GM12872 (cell line): Measurements from ENCODE around the gene MUC2.

ENCODE experiments used
- TF ChIP-seq, protein P1 (sequence below): IDR thresholded peaks from 3 replicates; pipeline ENCODE4 v1.5.1; 2011; ENCODE audit warnings: low read depth, mild to moderate bottlenecking, low read length, moderate library complexity; ENCODE audit not compliant: insufficient read depth

Gene MUC2

DNA sequence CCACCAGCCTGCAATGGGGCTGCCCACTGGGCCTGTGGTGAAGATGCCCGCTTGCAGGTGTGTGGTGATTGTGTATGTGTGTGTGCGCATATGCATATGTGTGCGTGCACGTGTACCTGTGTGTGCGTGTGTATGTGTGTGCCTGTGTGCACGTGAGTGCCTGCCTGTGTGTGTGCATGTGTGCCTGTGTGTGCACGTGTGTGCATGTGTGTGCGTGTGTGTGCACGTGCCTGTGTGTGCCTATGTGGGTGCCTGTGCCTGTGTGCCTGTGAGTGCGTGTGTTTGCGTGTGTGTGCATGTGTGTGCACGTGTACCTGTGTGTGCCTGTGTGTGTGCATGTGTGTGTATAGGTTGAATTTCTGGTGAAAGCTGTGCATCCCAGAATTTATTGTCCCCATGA lies 35.8 kb upstream of the MUC2 start:
- TF ChIP-seq, protein P1, sequence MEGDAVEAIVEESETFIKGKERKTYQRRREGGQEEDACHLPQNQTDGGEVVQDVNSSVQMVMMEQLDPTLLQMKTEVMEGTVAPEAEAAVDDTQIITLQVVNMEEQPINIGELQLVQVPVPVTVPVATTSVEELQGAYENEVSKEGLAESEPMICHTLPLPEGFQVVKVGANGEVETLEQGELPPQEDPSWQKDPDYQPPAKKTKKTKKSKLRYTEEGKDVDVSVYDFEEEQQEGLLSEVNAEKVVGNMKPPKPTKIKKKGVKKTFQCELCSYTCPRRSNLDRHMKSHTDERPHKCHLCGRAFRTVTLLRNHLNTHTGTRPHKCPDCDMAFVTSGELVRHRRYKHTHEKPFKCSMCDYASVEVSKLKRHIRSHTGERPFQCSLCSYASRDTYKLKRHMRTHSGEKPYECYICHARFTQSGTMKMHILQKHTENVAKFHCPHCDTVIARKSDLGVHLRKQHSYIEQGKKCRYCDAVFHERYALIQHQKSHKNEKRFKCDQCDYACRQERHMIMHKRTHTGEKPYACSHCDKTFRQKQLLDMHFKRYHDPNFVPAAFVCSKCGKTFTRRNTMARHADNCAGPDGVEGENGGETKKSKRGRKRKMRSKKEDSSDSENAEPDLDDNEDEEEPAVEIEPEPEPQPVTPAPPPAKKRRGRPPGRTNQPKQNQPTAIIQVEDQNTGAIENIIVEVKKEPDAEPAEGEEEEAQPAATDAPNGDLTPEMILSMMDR = no peak

DNA sequence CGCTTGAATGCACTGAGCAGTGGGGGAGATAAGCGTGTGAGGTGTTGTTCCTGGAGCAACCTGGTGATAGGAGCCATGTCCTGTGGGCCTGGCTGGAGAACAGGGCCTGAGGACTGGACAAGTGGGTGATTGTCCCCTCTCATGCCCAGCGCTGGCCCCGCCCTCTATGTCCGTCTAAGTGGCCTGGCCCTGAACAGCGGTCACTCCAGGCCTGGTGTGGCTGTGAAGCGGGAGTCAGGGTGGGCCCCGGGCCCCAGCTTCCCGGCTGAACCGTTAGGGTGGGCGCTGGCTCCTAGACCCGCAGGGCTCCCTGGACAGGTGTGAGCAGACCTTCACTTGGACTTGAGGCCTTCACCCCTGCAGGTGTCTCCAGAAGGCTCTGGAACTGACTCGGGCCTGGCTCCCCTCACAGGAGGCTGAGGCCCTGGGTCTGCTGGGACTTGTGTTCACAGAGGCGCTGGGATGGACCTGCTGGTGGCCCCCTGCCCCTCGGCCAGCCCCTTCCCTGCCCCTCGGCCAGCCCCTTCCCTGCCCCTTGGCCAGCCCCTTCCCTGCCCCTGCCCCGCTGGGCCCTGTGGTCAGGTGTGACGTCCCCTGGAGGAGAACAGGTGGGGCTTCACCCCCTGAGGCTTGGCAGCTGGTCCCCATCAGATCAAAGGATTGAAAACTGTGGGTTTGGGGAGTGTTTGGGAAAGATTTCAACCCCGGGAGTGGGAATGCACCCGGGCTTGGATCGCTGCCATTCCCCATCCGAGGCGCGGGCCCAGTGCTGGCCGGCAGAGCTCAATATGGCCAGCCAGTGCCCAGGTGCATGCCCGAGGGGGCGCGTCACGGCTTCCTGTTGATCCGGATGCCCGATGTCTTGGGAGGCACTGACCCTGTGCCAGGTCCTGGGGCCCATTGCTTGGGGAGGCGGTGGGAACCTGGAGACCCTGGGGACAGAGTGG lies 34.9 kb upstream of the MUC2 start:
- TF ChIP-seq, protein P1 = no peak

DNA sequence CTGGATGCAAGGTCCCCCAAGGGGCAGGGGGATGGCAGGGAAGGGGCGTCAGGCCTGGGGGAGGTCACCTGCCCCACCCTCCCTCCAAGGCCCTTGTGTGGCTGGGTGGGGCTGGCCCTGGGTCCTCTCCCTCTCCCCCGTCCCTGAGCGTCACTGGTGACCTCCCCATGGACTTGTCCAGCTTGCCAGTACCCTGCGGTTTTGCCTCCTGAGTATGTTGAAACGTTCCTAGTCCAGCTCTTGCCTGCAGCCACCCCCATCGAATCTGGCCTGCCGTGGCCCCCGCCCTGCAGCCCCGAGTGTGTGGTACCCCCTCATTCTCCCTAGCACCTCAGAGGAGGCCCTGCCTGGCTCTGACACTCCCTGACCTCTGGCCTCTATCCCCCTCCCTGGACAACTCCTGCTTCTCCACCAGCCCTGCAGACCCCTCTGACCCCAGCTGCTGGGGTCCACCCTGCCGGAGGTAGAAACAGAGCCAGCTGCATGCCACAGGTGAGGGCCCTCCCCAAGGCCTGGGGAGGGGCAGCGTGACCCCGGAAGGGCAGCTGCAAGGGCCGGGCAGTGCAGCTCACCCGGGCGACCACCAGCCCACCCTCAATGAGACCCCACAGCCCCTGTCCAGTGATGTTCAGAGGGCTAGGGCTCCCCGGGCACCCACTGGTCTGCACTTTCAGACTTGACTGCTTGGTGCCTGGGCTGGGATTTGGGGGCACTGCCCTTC lies 34.1 kb upstream of the MUC2 start:
- TF ChIP-seq, protein P1 = no peak

DNA sequence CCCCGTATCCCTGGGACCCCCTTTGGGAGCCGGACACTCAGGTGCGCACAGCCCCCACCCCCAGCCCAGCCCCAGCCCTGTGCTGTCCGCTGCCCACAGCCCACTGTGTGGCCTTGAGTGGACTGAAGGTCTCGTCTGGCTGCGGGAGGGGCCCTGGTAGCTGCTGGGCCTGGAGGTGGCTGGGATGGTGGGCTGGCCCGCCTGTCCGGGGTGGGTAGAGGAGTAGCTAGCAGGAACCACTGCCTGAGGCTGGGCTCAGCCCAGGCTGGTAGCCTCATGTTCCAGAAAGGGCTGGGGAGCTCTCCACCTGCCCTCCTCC lies 33.6 kb upstream of the MUC2 start:
- TF ChIP-seq, protein P1 = no peak

DNA sequence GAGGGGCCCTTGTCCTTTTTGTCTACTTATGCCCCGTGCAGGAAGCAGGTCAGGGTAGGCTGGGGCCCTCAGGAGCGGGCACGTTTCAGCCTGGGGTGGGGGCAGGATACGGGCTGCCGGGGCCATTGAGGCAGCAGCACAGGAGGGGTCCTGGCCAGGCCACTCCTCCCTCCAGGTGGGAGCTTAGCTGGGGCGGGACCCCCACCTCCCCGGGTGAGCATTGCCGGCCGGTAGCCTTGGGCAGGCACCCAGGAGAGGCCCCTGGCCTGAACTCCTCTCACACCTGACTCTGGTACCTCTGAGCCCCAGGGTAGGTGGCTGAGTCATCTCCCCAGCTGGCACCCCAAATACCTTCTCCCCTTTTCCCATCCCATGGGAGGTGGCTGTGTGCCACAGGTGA lies 33.2 kb upstream of the MUC2 start:
- TF ChIP-seq, protein P1 = no peak

DNA sequence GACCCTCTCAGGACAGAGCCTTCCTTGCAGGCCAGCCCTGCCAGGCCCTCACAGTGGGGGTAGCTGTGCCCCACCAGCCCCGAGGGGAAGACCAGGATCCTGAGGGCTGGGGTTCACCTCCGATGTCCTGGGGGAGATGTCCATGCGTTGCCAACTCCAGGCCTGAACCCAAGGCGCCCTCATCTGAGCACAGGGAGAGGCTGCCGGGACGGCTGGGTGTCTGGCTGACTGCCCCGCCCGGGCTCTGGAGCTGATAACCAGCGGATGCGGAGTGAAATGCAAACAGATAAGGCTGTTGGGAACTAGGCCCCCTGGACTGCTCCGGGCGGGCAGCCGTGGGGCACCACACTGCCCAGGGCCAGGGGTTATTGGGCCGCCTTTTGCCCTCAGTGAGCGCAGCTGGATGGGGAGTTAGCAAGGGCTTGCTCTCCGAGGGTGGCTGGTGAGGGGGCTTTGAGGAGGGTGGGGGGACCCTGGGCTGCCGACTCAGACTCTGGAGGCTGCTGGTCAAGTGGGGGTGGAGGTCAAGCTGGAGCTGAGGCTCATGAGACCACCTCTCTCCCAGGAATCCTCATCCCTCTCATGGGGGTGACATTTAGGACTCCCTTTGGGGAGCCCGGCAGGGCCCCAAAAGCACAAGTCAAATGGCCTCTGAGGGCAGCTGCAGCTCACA lies 32.6 kb upstream of the MUC2 start:
- TF ChIP-seq, protein P1 = no peak
